GM21526 (cell line): ENCODE measurements around the gene ATRN.

Source experiments
- ATAC-seq: cut with Tn5 transposase; IDR thresholded peaks from one replicate; pipeline ENCODE4 v1.9.1; 2021; ENCODE audit warnings: moderate library complexity; ENCODE audit not compliant: unreplicated experiment, low FRiP score

Gene ATRN

DNA sequence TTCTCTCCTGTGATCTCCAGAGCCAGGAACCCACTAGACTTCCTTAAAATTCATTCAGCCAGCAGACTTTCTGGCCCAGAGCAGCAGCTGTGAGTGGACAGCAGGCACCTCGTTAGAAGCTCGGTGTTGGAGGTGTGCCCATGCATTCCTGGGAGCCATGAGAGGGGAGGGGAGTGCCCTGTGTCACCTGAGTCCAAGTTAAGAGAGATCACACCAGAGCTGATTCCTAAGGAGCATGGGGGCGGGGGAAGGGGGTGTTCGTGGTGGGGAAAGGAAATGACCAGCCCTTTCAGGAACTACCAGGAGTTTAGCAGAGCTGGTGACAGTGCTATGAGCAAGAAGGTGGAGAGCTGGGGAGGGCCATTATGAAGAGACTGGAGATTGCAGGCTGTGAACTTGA is 145.4 kb downstream of the ATRN start:
- no peak for ATAC-seq

DNA sequence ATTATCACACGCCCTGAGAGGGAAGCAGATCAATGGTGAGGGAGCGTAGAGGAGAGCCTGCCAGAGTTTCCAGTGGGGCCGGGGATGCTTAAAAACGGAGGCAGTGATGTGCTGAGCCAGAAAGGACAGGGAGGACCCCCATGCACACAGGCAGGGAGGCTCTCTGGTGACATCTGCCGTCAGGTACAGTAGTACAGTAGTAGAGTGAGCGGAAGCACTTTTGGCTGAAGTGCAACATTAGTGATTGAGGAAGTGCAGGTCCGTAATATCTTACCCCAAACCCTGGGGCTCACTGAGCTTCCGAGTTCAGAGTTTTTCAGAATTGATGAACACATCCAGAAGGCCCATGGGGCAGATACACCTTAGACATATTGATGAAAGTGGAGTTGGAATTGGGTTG is 150.3 kb downstream of the ATRN start:
- no peak for ATAC-seq

DNA sequence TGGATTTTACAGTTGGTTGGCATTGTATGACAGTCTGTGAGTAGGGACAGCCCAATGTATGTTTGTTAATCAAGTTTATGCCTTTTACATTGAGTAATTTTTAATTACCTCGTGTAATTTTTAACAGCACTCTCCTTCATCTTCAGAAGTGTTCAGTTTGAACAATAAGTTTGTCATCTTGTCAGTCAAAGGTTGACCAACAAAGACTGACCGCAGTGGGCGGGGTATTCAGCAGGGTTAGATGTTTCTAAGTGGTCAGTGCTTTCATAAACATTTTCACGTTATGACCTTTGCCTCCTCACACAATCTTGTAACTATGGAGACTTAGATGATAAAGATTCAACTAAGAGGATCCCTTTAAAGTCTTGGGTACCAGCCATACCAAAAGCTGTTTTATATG is 151.6 kb downstream of the ATRN start:
- no peak for ATAC-seq

DNA sequence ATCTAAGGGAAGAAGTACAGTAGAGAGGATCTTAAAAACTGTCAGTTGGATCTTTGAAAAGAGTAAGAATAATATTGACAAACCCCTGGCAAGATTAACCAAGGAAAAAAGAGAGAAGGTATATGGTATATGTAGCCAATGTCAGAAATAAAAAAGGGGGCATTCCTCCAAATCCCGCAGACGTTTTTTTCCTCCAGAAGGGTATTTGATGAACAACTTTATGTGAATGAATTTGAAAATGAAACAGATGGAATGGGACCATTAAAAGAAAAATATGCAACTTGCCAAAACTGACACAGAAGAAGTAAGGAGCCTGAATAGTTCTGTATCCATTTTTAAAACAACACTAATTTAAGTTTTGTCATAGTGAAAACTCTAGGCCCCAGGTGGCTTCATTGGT is 156.7 kb downstream of the ATRN start:
- no peak for ATAC-seq

DNA sequence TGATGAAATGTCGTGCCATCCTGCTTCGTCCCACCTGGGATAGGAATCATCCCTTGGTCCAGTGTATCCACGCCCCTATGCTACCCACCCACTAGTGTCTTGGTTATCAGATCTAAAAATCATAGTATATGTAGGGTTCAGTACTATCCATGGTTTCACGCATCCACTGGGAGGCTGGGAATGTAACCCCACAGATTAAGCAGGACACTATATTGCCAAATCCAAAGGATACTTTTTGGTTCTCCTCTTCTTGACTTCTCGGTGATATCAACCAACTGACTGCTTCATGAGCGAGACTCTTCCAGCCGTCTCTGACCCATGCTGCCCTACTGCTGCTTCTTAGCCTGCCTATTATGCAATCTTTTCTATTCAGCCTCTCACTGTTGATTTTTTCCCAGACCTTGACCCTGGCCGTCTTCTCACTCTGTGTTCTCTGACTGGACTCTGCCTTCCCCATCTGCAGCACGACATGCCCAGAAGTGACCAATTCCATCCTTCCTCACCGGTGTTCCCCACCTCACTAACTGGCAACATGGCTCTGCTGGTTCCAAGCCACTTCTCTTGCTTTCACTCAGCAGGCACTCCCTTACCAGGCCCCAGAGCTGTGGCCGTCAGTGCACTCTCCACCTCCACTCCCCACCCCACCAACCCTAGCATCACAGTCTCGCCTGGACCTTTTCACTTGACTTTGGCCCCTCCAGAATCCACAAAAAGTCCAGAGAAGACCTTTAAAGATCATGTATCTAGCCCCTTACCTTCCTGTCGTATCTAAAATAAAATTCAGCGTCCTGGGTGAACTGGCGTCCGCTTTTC is 157.9 kb downstream of the ATRN start:
- ATAC-seq = no peak

DNA sequence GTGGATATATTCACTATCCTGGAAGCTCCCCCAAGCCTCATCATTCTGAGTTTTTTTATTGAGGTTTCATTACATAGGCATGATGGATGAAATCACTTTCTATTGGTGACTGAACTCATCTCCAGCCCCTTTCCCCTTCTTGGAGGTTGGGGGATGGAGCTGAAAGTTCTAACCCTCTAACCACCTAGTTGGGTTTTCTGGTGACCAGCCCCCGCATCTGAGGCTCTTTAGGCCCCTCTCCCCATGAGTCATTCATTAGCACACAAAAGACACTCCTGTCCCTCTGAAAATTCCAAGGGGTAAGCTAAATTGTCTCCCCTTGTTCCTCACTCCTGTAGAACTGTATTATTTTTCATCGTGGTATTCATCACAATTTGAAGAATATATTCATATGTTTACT is 159.1 kb downstream of the ATRN start:
- no peak for ATAC-seq

DNA sequence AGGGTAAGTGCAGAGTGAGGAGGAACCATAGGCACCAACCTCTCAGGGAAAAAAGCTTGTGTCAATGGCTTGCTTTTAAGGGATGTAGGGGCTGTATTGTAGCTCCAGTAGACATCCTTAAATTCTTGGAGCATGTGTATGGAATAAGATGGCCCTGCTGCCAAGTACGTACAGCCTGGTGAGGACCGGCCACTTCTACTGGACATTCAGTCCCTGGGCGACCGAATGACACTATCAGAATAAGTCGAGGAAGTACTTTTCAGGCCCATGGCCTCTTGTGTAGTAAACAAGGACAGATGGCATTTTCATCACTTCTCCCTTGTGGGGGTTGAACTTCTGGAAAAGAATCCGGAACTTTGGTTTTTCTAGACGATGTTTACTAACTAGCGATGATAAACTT is 159.6 kb downstream of the ATRN start:
- ATAC-seq = no peak

DNA sequence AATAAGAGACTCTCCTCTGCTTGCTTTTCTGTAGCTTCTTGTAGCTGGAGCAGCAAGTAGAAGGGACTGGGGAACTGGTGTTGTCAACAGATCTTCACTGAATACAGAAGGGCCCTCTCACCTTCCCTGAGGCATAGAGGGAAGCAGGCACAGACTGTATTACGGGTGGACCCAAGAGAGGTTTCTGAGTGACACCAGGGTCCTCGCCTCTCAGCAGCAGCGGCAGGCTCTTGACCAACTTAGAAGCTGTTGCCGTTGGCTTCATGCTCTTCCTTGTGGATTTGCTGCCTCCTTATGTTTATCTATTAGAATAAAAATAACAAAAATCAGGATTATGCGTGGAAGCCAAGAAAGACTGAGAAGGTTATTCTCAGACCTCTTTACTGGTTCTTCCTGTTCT is 160.7 kb downstream of the ATRN start:
- ATAC-seq = no peak

DNA sequence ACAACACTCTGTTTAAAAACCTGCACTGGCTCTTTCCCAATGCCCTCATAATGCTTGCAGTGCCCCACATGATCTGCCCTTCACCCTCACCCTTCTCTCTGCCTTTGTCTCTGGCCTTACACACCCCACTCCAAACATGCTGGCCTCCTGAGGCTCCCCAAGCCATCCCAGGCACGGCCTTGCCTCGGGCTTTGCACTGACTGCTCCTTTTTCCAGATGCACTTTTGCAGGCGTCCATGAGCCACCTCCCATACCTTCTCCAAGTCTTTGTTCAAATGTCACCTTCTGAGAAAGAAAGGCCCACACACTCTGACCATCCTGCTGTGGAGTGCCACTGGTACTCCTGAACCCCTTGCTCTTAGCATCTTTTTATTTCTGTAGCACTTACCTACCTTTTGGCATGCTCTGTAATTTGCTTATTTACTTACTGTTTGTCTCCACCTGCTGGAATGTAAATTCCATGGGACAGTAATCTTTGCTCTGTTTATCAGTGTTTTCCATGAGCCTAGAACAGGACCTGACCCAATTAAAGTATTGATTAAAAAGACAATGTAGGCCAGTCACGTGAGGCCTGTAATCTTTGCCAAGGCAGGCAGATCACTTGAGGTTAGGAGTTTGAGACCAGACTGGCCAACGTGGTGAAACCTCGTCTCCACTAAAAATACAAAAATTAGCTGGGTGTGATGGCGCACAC is 161.6 kb downstream of the ATRN start:
- ATAC-seq = no peak

DNA sequence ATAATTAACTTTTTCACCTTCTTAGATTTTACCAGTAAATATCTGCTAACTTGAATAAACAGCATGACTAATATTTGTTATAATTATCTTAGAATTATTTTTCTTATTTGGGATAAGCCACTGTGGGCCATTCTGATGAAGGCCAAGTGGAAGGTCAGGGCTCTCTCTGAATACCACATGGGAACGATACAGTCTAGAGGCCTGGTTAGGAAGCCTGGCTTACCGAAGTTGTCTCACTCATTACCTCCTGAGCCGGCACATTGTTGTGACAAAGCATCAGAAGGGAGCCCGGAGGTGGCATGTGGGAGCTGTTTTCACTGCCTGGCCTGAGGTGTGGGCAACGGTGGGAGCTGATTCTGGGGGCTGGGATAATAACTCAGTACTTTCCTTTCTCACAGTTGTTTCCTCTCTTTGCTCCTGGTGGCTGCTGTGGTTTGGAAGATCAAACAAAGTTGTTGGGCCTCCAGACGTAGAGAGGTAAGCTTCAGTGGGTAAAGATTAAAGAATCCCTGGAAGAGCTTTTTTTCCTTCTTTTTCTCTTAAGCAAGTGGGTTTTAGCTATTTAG is 163.2 kb downstream of the ATRN start:
- ATAC-seq = no peak

DNA sequence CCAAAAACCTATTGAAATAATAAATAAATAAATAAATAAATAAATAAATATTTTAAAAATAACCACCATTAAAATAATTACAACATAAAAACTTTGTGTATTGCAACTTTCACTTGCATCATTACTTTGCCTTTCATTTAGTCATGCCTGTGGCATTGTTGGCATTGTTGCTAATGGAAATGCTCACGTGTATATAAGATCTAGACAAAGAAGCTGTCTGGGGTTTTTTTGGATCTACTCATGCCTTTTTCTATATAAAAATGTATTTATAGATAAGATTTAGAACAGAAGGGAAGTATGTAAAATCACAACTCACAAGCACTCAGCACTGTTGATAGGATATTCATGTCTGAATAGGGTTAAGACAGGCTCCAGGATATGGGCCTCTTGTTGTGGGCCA is 164.5 kb downstream of the ATRN start:
- ATAC-seq = no peak

DNA sequence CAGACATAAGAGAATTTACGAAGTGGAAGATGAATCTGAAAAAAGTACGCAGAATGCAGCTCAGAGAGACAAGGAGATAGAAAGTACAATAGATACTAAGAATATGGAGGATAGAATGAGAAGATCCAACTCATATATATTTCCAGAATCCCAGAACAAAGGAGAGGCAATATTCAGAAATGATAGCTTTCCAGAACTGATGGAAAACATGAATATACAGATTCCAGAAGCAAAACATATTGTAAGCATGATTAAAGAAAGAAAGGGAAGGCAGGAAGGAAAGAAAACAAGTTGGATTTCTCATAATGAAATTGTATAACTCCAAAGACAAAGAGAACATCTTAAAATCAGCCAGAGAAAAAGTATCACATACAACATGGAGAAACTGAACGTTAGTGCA is 169.4 kb downstream of the ATRN start:
- ATAC-seq = no peak

DNA sequence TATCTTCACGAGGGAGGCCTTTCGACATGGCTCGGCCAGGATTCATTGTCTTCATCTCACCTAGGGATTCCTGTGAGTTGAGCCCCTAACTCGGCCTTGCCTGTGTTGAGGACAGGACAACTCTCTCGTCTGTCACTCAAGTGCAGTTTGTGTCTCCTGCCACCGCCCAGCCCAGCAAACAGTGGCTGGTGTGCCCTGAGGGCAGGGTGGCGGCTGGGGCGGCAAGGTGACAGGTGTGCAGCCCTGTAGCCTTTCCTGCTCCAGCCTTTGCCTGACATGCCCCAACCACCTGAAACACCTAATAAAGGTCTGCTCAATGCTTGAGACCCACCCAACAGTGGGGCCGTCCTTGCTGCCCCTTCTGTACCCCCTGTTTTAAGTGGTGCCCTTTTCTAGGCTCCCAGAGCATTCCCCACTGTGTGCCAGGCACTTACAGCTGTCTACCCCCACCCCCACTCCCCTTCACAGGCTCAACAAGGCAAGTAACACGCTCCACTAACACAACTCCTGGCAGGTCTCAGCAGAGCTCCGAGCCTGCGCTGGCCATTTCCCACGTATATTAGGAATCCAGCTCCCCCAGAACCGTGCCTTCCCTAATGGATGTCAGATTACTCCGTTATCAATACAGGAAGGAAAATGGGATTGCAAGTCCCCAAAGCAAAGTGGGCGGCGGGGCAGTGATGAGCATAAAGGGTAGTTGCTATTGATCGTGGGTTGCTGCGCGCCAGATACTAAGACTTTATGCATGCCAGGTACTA is 174.7 kb downstream of the ATRN start:
- no peak for ATAC-seq

DNA sequence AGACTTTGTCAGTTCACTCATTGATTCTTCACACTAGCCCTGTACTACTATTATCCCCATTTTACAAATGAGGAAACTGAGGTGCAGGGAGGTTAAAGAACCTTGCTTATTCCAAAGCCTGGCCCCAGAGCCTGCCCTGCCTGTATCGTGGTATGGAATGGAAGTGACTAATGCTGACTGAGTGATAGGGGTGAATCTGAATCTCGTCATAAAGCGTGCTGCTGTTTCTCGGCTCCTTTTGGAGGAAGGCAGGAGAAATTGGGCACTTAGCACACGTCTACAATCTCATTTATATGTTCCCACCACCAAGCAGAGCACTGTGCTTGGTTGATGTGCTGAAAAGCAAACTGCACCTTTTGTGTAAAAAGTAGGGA is 175.2 kb downstream of the ATRN start:
- no peak for ATAC-seq

DNA sequence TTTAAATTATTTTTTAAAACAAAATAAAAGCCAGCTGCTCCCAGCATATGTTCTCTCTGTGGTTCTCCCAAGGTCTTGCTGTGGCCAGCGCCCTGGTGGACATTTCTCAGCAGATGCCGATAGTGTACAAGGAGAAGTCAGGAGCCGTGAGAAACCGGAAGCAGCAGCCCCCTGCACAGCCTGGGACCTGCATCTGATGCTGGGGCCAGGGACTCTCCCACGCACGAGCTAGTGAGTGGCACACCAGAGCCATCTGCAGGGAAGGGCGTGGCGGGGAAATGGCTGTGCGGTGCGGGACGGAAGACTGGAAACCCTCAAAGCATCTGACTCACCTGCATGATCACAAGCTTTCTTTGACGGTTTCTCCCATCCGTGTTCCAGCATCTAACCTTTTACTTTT is 175.8 kb downstream of the ATRN start:
- ATAC-seq = no peak

DNA sequence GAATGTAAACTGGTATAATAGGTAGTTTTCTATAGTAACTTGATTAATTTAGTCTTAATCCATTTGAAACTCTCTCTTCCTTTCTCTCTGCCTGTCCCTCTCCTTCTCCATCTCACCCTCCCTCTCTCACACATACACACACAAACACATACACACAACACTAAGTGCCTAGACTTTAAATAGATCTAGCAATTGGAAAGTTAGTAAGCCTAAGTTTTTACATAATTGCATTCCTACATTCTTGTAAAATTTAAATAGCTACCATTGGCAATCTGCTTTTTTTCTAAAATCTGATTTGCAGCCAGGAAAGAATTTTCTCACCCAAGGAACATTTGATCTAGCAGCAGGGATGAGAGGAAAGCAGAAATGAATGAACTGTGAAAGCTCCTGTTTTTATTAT is 176.7 kb downstream of the ATRN start:
- no peak for ATAC-seq

DNA sequence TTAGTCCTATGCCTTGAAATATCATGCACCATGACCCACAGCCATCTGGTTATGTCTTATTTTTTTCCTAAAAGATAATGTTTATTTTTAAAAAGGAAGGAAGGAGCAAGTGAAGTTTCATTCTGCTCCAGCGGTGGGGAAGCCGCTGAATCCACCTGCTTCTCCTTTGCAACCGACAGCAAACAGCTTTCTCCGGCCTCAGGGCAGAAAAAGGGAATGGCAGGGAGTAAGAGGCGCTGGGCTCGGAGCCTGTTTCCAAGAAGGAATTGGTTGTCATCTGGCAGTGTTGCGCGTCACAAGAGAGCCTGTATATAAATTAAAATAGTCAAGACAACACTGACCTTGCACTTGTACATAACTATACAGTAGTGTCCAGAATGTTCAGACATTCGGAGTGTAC is 178.1 kb downstream of the ATRN start:
- no peak for ATAC-seq

DNA sequence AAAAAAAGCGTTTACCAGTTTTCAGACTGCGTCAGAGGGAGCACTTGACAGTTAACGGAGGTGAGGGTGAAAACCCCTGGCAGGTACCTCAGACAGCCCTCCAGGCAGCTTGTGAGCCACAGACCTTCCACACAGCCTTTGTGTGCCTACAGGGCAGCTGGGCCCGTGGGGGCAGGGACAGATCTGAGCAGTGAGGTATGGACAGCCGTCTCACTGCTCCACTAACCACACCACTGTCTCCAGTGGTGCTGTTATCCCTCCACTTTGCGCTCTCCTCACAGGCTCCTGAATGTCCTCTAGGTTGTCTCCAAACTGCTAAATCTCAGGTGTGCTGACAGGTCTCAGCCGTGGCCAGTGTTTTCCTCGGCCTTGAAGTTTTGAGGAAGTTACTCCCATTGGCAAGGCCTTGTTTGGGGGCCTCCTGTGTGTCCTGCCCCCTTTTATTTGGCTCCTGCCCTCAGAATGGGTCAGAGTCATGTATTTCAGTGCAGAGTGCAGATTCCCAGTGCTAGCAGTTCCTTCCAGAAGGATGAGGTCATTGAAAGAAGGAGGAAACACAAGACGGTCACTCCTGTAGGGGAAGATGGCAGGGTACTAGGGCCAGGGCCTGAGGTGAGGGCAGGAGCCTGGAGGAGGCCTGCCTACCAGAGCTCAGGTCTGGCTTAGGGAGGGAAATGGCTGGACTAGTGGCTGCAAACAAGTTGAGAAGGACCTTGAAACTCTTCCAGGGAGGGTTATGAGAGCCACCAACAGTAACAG is 180.6 kb downstream of the ATRN start:
- ATAC-seq = no peak

DNA sequence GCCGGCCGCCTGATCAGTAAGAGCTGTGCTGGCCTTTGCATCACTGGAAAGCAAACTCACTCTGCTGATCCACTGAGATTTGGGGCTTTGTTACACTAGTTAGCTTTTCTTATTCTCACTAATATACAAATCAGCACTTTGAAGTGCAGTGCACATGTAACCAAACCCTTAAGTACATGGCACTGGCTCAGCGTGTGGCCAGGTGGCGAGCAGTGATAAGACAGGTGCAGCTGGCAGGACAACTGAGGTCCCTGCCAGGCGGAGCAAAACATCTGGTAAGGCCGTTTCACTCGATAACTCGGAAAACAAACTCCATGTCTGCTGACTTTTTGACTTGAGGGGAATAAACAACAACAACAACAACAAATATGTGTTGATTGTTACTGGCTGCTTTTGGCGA is 181.4 kb downstream of the ATRN start:
- no peak for ATAC-seq
